ENCODE data around the gene CFAP74. TPM values are rescaled to one million over a fixed set of nuclear protein-coding genes. Genes with fewer than 3 reads are reported as not detected.

CFAP74 gene
- total and polyA plus RNA-seq, 2 of the 4 experiments (the other 2 are of a cell fraction), result not detected

GRCh38 chr1:1938613-1939295 is 64.8 kb downstream of the CFAP74 start:
- ChIA-PET POLR2A (ENCODE audit: unreplicated experiment) (no interaction called here), CTCF (interaction anchor here (0.6 kb wide), 1 partner anchor 14 kb away, joined by 4 read pairs; no protein-coding TSS in a partner anchor)
- Histone ChIP-seq H3K56ac (ENCODE audit: extremely low read depth, insufficient read depth, low read length) (no peak overlapping the region), H3K4me3 (ENCODE audit: insufficient read depth, low read depth, low read length) (no peak overlapping the region), H3K4ac (ENCODE audit: low read depth, low read length) (no peak overlapping the region), H3K23ac (ENCODE audit: low read depth, low read length) (no peak overlapping the region), H3K14ac (replicated peaks; ENCODE audit: low read depth, low read length) (no peak overlapping the region), H4K91ac (ENCODE audit: insufficient read depth, low read depth, low read length) (no peak overlapping the region), H4K8ac (ENCODE audit: low read depth in 2 of 2, low read length in 2 of 2) (no peak overlapping the region), H3K79me1 (ENCODE audit: low read depth in 1 of 2, low read length in 2 of 2) (no peaks in the 10 kb centered on the region), H3K9me3 (ENCODE audit: control insufficient read depth, insufficient read depth, low read length) (no peaks in the 10 kb centered on the region), H3K4me2 (ENCODE audit: low read depth, low read length) (no peak overlapping the region), H2BK20ac (ENCODE audit: low read depth, low read length) (no peak overlapping the region), H3K27me3 (ENCODE audit: control insufficient read depth, insufficient read depth, low read length) (peaks cover 22% of the 10 kb centered on the region), H2AFZ (replicated peaks; ENCODE audit: low read length, poor library complexity) (no peak overlapping the region), H2AK9ac (replicated peaks; ENCODE audit: low read depth, low read length, poor library complexity) (peak overlapping the region; percentile 65), H2AK5ac (ENCODE audit: low read depth, low read length) (no peak overlapping the region), H2BK15ac (ENCODE audit: low read depth, low read length) (no peak overlapping the region), H3K27ac (ENCODE audit: insufficient read depth, low read length) (no peak overlapping the region), H4K20me1 (ENCODE audit: insufficient read depth, low read length) (no peaks in the 10 kb centered on the region), H3K36me3 (ENCODE audit: control insufficient read depth, insufficient read depth, low read length) (no peaks in the 10 kb centered on the region), H2BK120ac (ENCODE audit: low read depth, low read length) (no peak overlapping the region), H2BK5ac (ENCODE audit: low read depth, low read length, poor library complexity, severe bottlenecking) (no peak overlapping the region), H3K18ac (ENCODE audit: low read depth, low read length) (no peak overlapping the region), H3K9me1 (ENCODE audit: insufficient read depth, low read length) (peaks cover 4% of the 10 kb centered on the region; the same call in 1 of the 2 replicates), H4K5ac (ENCODE audit: low read depth, low read length) (no peak overlapping the region), H3K4me1 (ENCODE audit: control insufficient read depth, insufficient read depth, low read length) (no peaks in the 10 kb centered on the region), H3K9ac (ENCODE audit: low read depth, low read length) (no peak overlapping the region)
- TF ChIP-seq RFX5 (IDR thresholded peaks at IDR 0.05; ENCODE audit: low read depth, low read length) (no peak), CHD1 (IDR thresholded peaks at IDR 0.05; ENCODE audit: low read depth, low read length) (no peak), BHLHE40 (IDR thresholded peaks at IDR 0.05; ENCODE audit: low read depth, low read length) (no peak), ELK1 (IDR thresholded peaks at IDR 0.05; ENCODE audit: borderline replicate concordance, low read depth, low read length) (no peak), CEBPB (IDR thresholded peaks at IDR 0.05; ENCODE audit: low read depth, low read length) (no peak), MAZ (IDR thresholded peaks at IDR 0.05; ENCODE audit: borderline replicate concordance, low read depth, low read length) (no peak), RAD21 (IDR thresholded peaks at IDR 0.05; ENCODE audit: low read length) (no peak), MXI1 (IDR thresholded peaks at IDR 0.05; ENCODE audit: borderline replicate concordance, low read depth, low read length) (no peak), MAFK (IDR thresholded peaks at IDR 0.05; ENCODE audit: low read depth, low read length) (no peak), RCOR1 (IDR thresholded peaks at IDR 0.05; ENCODE audit: insufficient replicate concordance, low read length) (no peak), NFE2L2 (IDR thresholded peaks at IDR 0.05; ENCODE audit: low read depth, low read length) (no peak), SMC3 (IDR thresholded peaks at IDR 0.05; ENCODE audit: low read depth, low read length) (no peak), FOS (IDR thresholded peaks at IDR 0.05; ENCODE audit: low read depth, low read length) (no peak), POLR2A (IDR thresholded peaks at IDR 0.05; ENCODE audit: low read depth, low read length) (no peak), CTCF (conservative IDR thresholded peaks at IDR 0.05; ENCODE audit: low read depth, low read length) (no peak)
- TF ChIP-seq, protein P1, sequence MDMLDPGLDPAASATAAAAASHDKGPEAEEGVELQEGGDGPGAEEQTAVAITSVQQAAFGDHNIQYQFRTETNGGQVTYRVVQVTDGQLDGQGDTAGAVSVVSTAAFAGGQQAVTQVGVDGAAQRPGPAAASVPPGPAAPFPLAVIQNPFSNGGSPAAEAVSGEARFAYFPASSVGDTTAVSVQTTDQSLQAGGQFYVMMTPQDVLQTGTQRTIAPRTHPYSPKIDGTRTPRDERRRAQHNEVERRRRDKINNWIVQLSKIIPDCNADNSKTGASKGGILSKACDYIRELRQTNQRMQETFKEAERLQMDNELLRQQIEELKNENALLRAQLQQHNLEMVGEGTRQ (IDR thresholded peaks at IDR 0.05; ENCODE audit: low read depth, low read length), result no peak
- intact Hi-C loops (cut with micrococcal nuclease) (no loop called here), dilution Hi-C loops (cut with HindIII; ENCODE audit: low sequenced_read_pairs, unreplicated experiment) (no loop called here), in situ Hi-C loops (cut with MboI; ENCODE audit: low sequenced_read_pairs) (no loop called here)
- DNase-seq (no peak), ATAC-seq (ENCODE audit: low read depth) (no peak)
- 77 to 100% methylated on average over 2 to 16 of the region's 24 CpGs for WGBS, 2 experiments (ENCODE audit: extremely low coverage in 2 of 2, insufficient read length in 1 of 2)
- BruUV-seq (replicated peaks), result no TSS peak
